Activated CD8-positive, alpha-beta memory T cell treated with anti-CD3 and anti-CD28 coated beads, Interleukin-2, amount 50 U/mL, for 4 hours (primary cell): ENCODE measurements around the gene NPB.

Experiments used
- DNase-seq: peaks from one replicate; pipeline ENCODE4 v3.0.0-alpha.2; 2020

The NPB gene

DNA sequence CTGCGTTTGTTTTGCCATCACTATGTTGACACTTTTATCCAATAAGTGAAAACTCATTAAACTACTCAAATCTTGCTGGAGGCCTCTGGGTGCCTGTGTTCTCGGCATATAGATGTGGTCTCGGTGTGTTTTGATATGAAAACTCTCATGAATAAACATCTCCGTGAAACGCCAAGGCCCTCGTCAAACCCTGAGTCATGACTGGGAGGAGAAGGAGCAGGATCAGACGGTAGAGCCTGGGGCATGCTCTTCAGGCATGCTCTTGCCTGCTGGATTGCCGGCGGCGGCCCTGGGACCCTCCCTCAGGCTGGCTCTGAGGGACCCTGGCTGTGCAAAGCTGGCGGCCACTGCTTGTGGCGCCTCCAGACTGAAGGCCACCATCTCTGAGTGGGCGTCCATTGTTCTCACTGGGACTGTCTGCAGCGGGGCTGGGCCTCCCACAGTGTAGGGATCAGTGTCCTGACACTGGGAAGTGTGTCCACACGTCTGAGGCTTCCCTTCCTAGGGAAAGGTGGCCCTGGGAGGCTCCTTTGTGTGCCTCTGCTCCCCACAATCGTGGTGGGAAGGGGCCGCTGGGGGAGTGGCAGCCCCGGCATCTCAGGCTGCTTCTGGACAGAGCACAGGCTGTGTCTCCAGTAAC is 1.7 kb upstream of the NPB start:
- no peak for DNase-seq

DNA sequence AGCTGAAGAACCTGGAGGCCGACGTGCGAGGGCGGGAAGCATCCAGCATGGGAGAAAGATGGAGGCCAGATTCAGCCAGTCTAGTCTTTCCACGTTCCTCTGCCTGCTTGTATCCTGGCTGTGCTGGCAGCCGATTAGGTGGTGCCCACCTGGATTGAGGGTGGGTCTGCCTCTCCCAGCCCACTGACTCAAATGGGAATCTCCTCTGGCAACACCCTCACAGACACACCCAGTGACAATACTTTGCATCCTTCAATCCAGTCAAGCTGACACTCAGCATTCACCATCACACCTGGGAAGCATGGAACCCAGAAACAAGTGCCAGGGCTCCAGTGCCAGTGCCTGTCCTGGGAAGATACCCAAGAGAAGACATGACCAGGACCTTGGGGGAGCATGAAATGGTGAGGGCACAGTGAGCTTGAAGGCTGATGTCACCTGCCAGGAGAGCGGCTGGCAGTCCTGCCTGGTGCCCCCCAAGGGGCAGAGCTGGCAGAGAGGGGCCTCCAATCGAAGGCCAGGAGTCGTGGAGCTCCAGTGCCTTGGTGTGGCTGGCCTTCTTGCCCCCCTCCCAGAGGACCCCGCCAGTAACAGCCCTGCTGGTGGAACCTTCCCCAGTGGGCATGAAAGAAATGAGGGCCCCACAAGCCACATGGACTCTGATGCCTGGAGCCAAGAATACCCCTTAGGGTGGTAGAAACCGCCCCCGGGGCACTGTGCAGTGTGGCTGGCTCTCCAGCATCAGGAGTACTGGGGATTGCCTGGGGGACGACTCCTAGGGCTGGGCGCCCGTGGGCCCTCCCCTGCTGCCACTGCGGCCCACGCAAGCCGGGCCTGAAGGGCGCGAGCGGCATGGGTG is 643 bp upstream of the NPB start:
- no peak for DNase-seq

DNA sequence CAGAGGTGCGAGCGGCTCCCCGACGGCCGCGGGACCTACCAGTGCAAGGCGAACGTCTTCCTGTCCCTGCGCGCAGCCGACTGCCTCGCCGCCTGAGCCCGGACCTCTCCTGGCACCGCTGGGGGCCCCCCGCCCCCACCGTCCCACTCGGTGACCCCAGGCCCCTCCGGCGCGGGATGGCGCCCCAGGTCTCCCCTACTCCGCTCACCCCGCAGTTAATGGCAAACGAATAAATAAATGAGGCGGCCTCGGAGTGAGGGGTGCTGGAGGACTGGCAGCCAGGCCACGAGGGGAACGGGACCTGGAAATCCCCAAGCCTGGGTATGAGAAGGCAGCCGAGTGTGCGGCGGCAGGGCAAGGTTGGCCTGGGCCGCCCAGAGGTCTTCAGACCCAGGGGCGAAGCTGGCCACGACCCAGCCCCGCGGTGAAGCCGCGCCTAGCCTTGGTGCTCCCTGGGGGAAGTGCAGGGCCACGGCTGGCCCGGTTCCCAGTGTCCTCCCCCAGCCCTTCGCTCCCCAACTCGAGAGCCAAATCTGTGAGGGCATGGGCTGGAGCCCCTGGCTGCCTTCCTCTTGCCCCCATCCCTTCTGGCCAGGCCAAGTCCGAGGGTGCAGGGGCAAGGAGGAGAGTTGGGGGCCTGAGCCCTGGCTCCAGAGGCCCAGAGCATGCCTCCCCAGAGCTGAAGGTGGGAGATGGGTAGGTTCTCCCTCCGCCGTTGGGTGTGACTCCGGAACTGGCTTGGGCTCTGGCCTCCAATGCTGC is 796 bp downstream of the NPB start:
- no peak for DNase-seq

DNA sequence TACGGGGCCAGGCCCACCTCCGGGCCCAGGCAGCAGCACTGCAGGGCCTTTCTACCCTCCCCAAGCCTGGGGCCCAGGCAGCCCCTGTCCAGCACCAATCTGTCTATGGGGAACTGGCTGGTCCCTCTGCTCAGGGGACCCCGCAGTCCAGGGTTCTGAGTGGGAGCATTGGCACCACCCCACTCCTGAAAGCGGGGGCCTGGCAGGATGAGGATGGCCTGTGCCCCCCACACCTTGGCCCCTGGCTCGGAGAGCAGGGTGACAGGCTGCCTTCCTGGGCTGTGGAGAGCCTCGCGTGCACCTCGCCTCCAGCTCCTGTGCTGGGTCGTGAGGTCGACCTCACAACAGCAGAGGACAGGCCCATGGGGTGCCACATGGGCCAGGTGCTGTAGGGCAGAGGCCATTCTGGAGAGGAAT is 1.4 kb downstream of the NPB start:
- DNase-seq: no peak

DNA sequence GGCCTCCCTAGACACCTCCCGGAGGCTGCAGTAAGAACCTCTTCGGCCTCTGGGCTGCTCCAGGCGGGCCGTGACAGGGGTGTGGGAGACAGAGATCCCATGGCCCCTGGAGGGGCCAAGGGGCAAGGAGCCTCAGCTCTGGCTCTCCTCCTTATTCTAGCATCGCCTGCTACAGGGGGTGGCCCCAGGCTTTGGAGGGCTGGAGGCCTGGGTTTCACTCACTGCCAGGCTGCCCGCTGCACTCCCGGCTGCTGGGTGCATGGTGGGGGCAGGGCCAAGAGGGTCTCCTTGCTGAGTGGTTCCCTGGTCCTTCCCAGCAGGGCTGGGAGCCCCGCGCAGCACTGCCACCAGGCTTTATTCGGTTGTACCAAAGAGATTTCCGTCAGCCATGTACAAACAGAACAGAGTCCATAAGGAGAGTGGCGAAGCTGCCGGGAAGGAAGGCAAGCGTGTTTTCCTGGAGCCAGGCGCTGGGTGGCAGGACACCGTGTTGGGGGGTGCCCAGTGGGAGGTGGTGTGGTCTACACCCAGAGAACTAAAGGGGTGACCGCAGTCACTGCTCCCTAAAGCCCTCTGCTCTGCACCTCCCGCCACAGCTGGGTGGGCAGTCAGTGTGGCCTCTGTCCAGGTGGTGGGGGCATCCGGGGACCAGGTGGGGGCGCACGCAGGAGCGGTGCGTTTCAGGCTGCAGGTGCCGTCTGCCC is 2.0 kb downstream of the NPB start:
- DNase-seq: no peak

DNA sequence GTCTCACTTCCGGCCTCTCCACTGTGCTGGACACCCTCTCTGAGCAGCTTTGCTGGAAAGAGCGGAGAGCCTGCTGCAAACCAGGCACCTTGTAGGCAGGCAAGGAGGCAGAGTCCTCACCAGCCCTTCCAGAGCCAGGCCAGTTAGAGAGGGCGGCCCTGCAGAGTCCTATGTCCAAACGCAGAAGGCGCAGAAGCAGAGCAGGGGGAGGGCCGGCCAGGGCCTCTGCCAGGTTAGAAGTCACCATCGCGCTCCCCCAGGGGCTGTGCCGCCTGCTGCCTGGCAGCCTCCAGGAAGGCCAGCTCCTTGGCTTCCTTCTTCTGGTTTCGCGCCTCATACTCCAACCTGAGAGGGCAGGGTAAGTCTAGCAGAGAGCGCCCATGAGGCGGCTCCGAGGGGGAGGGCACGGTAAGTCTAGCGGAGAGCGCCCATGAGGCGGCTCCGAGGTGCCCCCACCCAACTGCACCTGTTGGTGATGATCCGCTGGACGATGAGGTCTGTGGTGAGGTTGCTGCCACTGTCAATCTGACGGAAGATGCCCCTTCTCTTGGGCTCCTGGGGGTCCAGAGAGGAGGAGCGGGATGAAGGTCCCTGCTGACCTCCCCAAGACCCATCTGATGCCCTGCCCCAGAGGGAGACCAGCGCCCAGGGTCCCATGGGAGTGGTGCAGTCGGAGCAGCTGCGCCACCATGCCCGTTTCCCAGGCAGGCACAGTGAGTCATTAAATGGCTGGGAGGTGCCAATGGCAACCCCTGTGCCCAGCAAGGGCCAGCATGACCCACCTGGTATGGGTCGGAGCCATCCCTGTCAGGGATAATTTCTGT is 2.8 kb downstream of the NPB start:
- no peak for DNase-seq

DNA sequence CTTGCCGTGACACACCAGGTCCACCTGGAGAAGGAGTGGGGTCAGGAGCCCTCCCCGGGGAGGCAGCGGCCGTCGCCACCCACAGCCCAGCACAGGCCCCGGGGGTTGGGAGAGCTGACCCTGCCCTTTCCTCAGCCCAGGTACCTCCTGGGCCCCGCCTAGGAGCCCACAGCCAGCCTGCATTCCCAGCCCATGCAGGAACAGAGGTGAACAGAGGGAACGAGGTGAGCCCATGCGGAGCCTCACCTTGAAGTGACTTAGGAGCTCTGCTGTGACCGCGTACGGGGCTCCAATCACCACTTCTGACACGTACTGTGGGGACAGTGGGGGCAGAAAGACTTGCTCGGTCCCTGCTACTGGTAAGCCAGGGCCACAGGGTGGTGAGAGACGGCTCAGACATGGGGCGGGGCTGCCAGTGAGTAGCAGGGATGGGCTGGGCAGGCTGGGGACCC is 3.4 kb downstream of the NPB start:
- no peak for DNase-seq

DNA sequence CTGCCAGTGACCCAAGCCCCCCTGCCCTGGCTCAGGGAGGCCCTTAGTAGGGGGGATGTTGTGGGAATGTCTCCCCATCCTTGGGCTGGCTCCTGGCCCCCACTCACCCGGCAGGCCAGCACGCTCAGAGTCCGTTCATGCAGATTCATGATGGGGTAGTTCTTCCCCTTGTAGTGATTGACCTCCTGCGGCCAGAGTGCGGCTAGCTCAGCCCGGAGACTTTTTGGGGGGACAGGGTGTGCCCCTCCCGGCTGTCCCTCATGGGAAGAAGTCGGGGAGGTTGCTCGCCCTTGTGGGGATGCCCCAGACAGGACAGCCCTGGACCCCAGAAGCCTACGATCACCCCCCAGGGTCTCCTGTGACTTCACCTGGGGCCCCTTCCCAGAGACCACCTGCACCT is 4.0 kb downstream of the NPB start:
- DNase-seq: no peak

DNA sequence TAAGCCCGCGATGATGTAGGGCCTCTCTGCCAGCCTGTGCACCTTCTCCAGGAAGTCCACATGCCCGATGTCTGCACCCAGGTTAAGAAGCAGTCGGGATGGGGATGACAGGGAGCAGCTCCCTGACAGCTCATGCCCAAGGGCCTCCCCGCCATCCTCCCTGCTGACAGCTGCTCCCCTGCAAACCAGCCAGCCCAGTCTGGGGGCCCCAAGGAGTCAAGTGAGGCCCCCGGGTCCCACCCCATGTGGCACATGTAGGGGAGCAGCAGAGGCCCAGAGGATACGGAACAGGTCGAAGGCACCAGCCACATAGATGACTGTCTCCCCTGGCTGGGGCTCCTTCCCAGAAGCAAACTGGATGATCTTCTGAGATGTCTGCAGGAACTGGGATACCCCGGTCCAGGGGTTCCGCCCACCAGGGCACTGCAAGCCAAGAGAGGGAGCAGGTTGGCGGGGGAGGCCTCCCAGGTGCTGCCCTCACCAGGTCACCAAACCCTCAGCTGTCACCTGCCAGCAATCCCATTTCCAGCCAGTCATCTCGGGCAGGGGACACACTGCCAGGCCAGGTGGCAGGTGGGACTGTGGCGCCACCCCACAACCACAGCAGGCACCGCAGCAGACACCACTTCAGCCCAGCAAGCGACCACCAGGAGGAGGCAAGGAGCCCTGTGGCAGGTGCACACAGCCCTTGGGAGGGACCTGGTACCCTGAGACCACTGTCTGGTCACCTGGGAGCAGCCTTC is 4.6 kb downstream of the NPB start:
- no peak for DNase-seq

DNA sequence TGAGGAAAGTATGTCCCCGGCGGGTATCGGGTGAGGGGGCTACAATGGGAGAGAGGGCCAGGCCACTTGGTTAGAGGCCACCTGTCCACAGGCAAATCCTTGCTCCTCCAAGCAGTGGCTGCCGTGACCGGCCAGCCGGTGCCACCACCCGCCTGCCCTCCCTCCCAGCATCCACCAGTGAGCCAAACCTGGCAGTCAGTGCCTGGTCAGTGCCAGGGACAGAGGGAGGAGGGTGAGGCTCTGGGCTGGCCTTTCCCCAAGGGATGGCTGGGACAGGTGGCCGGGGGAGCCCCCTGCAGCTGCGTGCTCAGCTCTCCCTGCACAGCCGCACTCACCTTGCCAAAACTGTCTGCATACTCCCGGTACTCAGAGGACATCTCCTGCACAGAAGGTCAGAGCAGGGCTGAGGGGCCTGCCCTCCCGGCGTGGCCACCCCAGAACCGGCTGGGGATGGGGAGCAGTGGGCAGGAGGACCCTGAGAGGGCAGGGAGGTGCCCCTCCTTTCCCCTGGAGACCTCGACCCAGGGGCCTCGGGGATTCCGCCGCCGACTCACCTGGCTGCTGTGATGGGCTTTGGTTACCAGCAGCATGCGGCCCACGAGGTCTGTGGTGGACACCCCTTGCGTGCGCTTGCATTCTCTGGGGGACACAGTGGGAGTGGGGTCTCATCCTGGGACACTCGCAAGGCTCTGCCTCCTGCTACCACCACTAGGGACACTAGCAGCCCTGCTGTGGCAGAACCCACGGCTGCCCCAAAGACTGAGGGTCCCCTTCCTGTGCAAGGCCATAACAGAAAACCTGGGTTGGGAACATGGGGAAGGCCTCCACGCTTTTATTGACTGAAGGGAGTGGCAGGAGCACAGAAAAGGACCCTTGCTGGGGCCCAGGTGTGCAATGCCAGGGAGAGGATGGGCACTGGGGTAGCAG is 5.4 kb downstream of the NPB start:
- no peak for DNase-seq

DNA sequence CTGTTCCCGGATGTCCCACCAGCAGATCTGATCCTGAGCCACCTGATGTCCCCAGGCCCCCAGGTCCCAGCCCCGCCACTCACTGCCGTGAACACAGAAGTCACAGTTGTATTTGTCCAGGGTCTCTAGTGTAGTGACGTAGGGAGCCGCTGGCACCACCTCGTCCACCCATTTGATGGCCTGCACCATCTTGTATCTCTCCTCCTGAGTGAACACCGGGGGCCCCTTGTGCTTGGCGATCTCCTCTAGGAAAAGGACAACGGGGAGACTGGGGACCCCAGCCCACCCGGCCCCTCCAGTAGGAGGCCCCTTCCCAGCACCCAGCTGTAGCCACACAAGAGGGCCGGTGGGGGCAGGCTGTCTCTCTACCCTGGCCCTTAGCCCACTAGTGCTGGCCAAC is 6.8 kb downstream of the NPB start:
- no peak for DNase-seq

DNA sequence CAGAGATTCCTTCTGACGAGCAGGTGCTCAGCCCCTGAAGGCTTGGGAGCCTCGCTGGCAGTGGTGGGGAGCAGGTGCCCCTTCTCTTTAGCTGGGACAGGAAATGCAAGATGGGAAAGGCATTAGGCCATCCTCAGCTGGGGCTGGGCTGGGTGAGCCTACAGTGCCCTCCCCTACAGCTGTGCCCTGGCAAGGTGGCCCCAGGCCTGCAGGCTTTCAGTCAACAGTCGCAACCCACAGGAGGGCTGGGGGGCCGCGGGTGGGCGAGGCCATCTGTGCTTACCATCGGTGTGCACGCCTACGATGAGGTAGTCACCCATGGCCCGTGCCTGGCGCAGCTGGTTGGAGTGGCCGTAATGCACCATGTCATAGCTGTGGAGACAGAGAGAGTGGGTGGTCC is 7.2 kb downstream of the NPB start:
- DNase-seq: no peak

DNA sequence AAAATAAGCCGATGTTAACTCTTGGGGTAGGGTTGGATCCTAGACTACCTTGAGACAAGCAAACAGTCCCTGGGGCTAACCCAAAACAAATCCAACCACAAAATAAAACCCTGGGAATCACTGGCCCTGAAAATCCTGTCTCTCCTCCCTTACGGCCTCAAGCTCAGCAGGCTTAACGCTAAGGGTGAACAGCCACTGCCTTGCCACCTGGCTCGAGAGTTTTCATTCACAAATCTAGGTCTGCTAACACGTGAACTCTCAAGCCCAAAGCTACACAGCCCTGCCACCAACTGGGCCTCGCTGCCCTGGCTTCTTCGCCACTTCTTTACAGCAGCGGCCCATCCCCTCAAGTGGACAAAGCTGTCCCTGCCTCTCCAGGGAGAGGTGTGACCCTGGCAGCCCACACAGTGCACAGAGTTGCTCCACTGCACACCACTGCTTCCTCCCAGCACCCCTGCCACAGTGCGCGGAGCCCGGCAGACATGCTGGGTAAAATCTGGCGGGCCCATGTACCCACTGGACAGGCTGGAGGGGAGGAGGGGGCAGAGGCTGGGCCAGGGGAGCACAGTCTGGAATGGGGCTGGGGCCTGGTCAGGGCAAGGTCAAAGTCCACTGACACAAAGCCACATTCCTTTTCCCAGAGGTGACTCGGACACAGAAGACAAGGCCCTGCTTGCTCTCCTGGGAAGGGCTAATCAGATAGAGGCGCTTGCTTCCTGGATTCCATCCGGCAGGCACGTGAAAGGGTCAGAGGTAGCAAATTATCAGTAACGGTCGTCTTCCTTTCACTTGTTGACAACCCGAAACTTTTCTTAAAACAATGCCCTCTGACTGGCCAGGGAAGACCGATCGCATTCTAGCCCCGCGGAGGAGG is 8.2 kb downstream of the NPB start:
- no peak for DNase-seq

DNA sequence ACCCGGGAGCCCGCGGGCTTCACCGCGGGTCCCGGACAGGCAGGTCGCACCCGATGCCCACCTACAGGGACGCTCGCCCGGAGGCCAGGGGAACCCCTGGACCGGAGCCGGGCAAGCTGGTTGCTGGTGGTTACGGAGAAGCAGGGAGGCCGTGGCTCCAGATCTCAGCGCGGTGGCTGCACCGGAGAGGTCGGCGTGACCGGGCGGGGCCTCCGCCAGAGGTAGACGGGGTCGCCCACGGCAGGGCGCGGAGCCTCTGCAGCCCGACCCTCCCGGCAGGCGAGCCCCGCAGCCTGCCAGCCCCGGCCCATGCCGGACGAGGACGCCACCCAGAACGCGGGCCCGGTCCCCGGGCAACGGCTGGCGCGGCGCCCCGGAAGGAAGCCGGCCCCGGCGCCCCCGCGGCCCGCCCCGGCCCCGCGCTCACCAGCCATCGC is 8.8 kb downstream of the NPB start:
- no peak for DNase-seq

DNA sequence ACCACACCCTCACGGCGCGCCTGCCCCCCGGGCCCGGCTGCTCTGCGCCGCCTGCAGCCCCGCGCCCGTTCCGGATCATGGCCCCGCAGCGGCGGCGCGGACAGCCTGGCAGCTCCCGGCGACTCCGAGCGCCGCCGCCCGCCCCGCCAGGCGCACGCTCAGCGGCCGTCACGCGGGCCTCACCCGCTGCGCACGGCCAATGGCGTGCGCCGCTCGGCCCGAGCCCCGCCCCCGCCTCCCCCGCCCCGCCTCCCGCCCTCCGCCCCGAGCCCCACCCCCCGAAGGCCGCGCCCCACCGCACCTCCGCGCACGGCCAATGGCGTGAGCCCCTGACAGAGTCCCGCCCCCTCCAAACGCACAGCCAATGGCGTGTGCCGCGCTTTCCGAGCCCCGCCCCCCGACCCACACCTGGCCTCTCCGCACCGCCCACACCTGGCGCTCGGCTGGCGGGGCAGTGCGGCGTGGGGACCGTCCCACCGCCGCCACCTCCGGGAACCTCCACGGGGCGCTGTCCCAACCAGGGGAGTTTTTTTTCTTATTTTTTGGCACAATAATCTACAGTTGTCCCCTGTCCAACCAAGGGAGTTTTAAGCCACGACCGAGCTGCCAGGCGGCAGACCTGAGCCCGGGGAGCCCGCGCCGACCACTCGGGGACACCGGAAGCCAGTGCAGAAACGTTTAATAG is 9.4 kb downstream of the NPB start, which contains the start of gene PCYT2:
Gene PCYT2, minus strand, starts transcription at position 123 of the 685 bp plus-strand sequence. Its CDS starts 44 bp downstream, at position 79.
- DNase-seq: peak; percentile 93

DNA sequence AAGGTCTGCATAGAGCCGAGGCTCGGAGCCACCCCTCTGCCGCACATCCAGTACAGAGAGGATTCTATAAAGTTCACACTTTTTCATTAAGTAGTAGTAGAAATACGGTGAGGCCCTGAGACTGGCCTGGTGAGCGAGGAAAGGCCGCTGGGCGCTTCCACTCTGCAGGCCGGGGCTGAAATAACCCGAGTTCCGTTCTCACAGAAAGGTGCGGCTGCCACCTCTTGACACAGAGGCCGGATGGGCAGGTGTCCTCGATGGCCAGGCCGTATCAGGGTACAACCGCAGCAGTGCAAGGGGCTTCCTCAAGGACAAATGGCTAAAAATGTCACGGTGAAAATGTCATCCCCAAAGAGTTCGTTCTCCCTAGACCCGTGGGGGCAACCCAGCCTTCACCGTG is 9.9 kb downstream of the NPB start:
- DNase-seq: no peak

DNA sequence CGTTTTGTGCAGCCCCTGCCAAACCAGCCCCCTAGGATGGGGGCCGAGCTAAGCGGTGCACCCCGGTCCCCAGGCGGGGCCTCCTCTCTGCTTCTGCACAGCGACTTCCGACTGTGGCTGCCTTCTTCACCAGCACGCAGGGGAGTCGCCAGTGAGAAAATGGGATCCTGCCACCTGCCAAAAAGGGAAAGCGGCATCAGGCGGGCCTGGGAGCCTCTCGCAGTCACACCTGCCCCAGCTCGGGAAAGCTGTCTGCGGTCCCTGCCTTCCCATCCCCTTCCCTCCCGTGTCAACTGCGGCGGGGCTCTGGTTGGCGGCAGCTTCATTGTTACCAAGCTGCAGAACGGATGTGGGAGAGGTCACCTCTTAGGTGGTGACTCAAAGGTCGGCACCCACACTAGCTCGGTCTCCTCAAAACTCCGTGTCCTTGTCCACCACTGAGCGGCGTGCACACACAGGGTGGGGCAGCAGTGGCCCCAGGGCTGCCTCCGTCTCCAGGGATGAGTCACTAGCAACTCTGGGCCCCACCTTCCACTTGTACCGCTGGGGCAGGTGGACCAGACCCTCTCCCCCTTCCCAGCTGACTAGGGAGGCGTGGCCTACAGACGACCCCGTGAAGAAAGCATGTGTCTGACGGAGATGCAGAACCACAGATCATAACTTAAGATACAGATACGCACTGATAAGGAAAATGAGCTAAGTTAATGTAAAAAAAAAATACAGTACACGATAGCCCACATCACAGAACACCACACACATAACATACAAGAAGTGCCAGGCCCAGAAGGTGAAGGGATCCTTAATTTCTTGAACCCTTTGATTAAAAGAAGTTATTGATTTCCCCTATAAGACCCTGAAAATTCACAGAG is 10.6 kb downstream of the NPB start:
- DNase-seq: no peak
